ENCODE measurements around the gene CAPN14. TPM values are rescaled to one million over a fixed set of nuclear protein-coding genes. Genes with fewer than 3 reads are reported as not detected.

The CAPN14 gene
- total RNA-seq, 1 donor from 2014 or later: 0.14 TPM

- H3K9ac ChIP-seq (ENCODE audit: low read length): no peak overlapping the region
- H3K4me3 ChIP-seq (ENCODE audit: insufficient read depth, low read depth, low read length): no peak overlapping the region
- peaks cover 11% of the 10 kb centered on the region for H4K20me1 ChIP-seq (ENCODE audit: insufficient read depth, low read length)
- H3K27ac ChIP-seq (ENCODE audit: low read depth, low read length): no peak overlapping the region
- Mint-ChIP-seq H3K4me3 (ENCODE audit: unreplicated experiment) (no peak overlapping the region), H3K27ac (ENCODE audit: unreplicated experiment) (no peak overlapping the region), H3K9me3 (ENCODE audit: unreplicated experiment) (no peaks in the 10 kb centered on the region), H3K36me3 (ENCODE audit: low read depth, unreplicated experiment) (no peaks in the 10 kb centered on the region), H3K4me1 (ENCODE audit: low read depth, unreplicated experiment) (peaks cover 10% of the 10 kb centered on the region), H3K27me3 (ENCODE audit: low read depth, unreplicated experiment) (peaks cover 11% of the 10 kb centered on the region)
- H3K79me2 ChIP-seq (ENCODE audit: insufficient read depth, low read length): peaks cover 14% of the 10 kb centered on the region
- TF ChIP-seq CTCF (IDR thresholded peaks at IDR 0.05; ENCODE audit: insufficient read depth, low read depth, low read length) (no peak), EZH2 (IDR thresholded peaks at IDR 0.05; ENCODE audit: insufficient read depth, low read length) (no peak)
- H3K9me3 ChIP-seq (ENCODE audit: insufficient read depth, low read depth, low read length): no peaks in the 10 kb centered on the region
- H3K4me1 ChIP-seq (ENCODE audit: insufficient read depth, low read length): peaks cover 15% of the 10 kb centered on the region
- no peaks in the 10 kb centered on the region for H3K36me3 ChIP-seq (ENCODE audit: insufficient read depth, low read length)
- peaks cover 12% of the 10 kb centered on the region for H3K27me3 ChIP-seq (ENCODE audit: insufficient read depth, low read length)
- FAIRE-seq: no peak
- H2AFZ ChIP-seq (ENCODE audit: low read depth, low read length): no peak overlapping the region
- H3K4me2 ChIP-seq (ENCODE audit: low read length): no peak overlapping the region
- DNase-seq (ENCODE audit: low read depth): no peak
These were observed 13.4 kb upstream of the CAPN14 start for GRCh38 chr2:31230751-31231150.

GRCh38 chr2:31228717-31229116 is 11.4 kb upstream of the CAPN14 start:
- Histone ChIP-seq H3K36me3 (ENCODE audit: insufficient read depth, low read length) (no peaks in the 10 kb centered on the region), H3K9me3 (ENCODE audit: insufficient read depth, low read depth, low read length) (no peaks in the 10 kb centered on the region), H3K27me3 (ENCODE audit: insufficient read depth, low read length) (peaks cover 14% of the 10 kb centered on the region), H3K4me1 (ENCODE audit: insufficient read depth, low read length) (no peaks in the 10 kb centered on the region), H4K20me1 (ENCODE audit: insufficient read depth, low read length) (no peaks in the 10 kb centered on the region), H2AFZ (ENCODE audit: low read depth, low read length) (no peak overlapping the region), H3K4me3 (ENCODE audit: insufficient read depth, low read depth, low read length) (no peak overlapping the region), H3K79me2 (ENCODE audit: insufficient read depth, low read length) (no peaks in the 10 kb centered on the region), H3K9ac (ENCODE audit: low read length) (no peak overlapping the region), H3K4me2 (ENCODE audit: low read length) (no peak overlapping the region), H3K27ac (ENCODE audit: low read depth, low read length) (no peak overlapping the region)
- no peaks in the 10 kb centered on the region for H3K36me3 Mint-ChIP-seq (ENCODE audit: low read depth, unreplicated experiment)
- no peaks in the 10 kb centered on the region for H3K4me1 Mint-ChIP-seq (ENCODE audit: low read depth, unreplicated experiment)
- no peak for TF ChIP-seq CTCF (IDR thresholded peaks at IDR 0.05; ENCODE audit: insufficient read depth, low read depth, low read length)
- TF ChIP-seq EZH2 (IDR thresholded peaks at IDR 0.05; ENCODE audit: insufficient read depth, low read length): no peak
- no peak for FAIRE-seq
- H3K27ac Mint-ChIP-seq (ENCODE audit: unreplicated experiment): no peak overlapping the region
- H3K27me3 Mint-ChIP-seq (ENCODE audit: low read depth, unreplicated experiment): peaks cover 11% of the 10 kb centered on the region
- H3K9me3 Mint-ChIP-seq (ENCODE audit: unreplicated experiment): no peaks in the 10 kb centered on the region
- no peak for DNase-seq (ENCODE audit: low read depth)
- H3K4me3 Mint-ChIP-seq (ENCODE audit: unreplicated experiment): no peak overlapping the region

- H3K4me1 Mint-ChIP-seq (ENCODE audit: low read depth, unreplicated experiment): no peaks in the 10 kb centered on the region
- H3K27me3 Mint-ChIP-seq (ENCODE audit: low read depth, unreplicated experiment): peaks cover 13% of the 10 kb centered on the region
- Histone ChIP-seq H3K79me2 (ENCODE audit: insufficient read depth, low read length) (no peaks in the 10 kb centered on the region), H3K4me1 (ENCODE audit: insufficient read depth, low read length) (no peaks in the 10 kb centered on the region), H3K9me3 (ENCODE audit: insufficient read depth, low read depth, low read length) (no peaks in the 10 kb centered on the region), H3K27ac (ENCODE audit: low read depth, low read length) (no peak overlapping the region), H3K4me2 (ENCODE audit: low read length) (no peak overlapping the region), H2AFZ (ENCODE audit: low read depth, low read length) (no peak overlapping the region), H3K9ac (ENCODE audit: low read length) (no peak overlapping the region), H4K20me1 (ENCODE audit: insufficient read depth, low read length) (no peaks in the 10 kb centered on the region), H3K36me3 (ENCODE audit: insufficient read depth, low read length) (no peaks in the 10 kb centered on the region), H3K4me3 (ENCODE audit: insufficient read depth, low read depth, low read length) (no peak overlapping the region), H3K27me3 (ENCODE audit: insufficient read depth, low read length) (peaks cover 17% of the 10 kb centered on the region)
- no peak overlapping the region for H3K27ac Mint-ChIP-seq (ENCODE audit: unreplicated experiment)
- TF ChIP-seq EZH2 (IDR thresholded peaks at IDR 0.05; ENCODE audit: insufficient read depth, low read length): no peak
- TF ChIP-seq CTCF (IDR thresholded peaks at IDR 0.05; ENCODE audit: insufficient read depth, low read depth, low read length): no peak
- FAIRE-seq (no peak), DNase-seq (ENCODE audit: low read depth) (no peak)
- H3K9me3 Mint-ChIP-seq (ENCODE audit: unreplicated experiment): no peaks in the 10 kb centered on the region
- no peaks in the 10 kb centered on the region for H3K36me3 Mint-ChIP-seq (ENCODE audit: low read depth, unreplicated experiment)
- H3K4me3 Mint-ChIP-seq (ENCODE audit: unreplicated experiment): no peak overlapping the region
These were observed 10.4 kb upstream of the CAPN14 start for GRCh38 chr2:31227711-31228125.

All from astrocyte (in vitro differentiated cells and primary cell).